ENCODE data around the gene ST7.

Gene ST7

DNA sequence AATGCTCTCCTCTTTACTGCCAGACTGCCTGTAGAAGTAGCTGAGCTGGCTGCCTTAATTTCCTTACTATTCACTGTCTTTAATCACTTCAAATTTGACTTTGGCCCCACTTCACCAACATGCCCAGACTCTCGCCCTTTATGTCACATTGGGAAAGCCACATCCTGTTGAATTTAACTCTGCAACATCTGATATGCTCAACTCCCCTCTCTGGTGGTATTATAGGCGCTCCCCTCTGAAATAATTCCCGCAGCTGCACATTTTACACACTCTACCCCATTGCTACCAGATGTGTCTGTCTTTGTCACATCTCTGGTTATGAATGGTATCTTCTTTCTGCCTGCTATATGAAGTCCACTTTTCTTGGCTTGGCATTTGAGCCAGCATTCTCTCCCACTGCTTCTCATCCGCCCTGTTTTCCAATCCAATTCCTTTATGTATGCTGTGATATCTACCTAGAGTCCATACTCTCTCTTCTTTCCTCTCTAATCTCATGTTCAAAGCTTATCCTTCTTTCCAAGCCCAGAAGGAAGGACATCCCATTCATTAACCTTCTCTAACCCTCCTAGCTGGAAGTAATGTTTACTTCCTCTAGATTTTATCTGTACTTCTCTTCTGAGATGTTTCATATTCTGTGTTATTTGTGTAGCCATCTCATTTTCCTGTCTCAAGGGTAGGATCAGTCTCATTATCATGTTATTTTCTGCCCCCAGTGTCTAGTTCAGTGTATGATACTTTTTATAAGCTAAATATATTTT, 134.5 kb downstream of the ST7 start:
- Histone ChIP-seq H3K9me3 (replicated peaks in 1 of 11) (no peaks in the 10 kb centered on the region), H3K9ac (0 out of 22 replicates have a peak overlapping the region, but pooled peaks of 1 of the 11 experiments have one; percentile 10), H3K27me3 (no peaks in the 10 kb centered on the region), H3K4me1 (peaks cover 36 to 71% (median 55%) of the 10 kb centered on the region in 10 experiments), H3K4me2 (peak overlapping the region; percentile 63 to 84 (median 78)), H4K20me1 (no peaks in the 10 kb centered on the region), H3K27ac (peak overlapping the region in 9 of 11 experiments; percentile 26 to 71 (median 49); a peak in 17 of 22 replicates), H3K4me3 (peak overlapping the region in 1 of 10 experiments; percentile 29; a peak in 2 of 20 replicates), H3K36me3 (no peaks in the 10 kb centered on the region)
- no peak for TF ChIP-seq Cebpa-rat (IDR thresholded peaks at IDR 0.05)

DNA sequence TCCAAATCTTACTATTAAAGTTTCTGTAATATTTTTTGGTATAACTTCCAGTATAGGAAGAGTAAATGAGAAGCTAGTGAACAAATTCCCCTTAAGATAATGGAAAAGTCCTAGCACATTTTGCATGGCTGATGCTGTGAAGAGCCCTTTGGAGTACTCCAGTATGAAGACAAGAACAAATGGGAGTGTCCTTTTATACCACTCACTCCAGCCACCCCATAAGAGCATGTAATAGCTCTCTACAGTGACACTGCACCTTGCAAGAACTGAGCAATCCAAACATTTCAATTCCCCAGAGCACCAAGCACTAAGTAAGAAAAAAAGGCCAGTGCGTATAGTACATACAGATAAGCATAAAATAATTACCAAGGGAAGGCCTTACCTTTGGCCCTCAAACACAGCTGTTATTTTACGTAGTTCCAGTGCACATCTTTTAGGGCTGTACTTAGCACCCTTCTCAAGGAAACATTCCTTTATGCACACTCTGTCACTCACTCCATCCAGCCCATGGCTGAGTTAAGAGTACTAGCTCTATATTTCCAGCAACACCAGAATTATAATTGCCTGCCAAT, 135.4 kb downstream of the ST7 start:
- peak overlapping the region in 6 of 11 experiments; percentile 19 to 84 (median 70); a peak in 11 of 22 replicates for H3K4me2 ChIP-seq
- H3K36me3 ChIP-seq, result no peaks in the 10 kb centered on the region
- peaks cover 31 to 66% (median 48%) of the 10 kb centered on the region in 10 experiments for H3K4me1 ChIP-seq
- no peaks in the 10 kb centered on the region for H4K20me1 ChIP-seq
- no peak overlapping the region for H3K4me3 ChIP-seq
- no peaks in the 10 kb centered on the region for H3K9me3 ChIP-seq (replicated peaks in 1 of 11)
- H3K9ac ChIP-seq, result no peak overlapping the region
- H3K27ac ChIP-seq, result no peak overlapping the region
- no peak for TF ChIP-seq Cebpa-rat (IDR thresholded peaks at IDR 0.05)
- H3K27me3 ChIP-seq, result no peaks in the 10 kb centered on the region

DNA sequence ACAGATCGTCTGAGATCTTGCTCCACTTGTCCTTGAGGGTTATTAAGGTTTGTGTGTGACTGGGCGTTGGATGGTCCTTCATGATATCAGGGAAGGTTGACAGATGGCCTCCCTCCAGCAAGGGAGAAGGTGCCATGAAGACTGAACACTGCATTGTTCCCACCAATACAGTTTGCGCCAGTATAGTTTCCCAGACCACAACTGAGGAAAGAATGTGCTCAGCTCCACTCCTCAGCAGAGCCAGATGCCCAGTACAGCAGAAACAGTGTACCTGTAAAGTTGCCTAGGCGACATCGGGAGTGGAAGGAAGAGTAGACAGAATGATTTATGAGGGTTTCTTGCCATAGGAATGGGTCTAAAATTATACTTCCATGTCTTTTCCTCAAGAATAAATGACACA, 137.5 kb downstream of the ST7 start:
- Histone ChIP-seq H4K20me1 (no peaks in the 10 kb centered on the region), H3K4me3 (no peak overlapping the region), H3K36me3 (no peaks in the 10 kb centered on the region), H3K4me2 (no peak overlapping the region), H3K27ac (no peak overlapping the region), H3K9ac (no peak overlapping the region), H3K4me1 (peaks cover 29 to 48% (median 38%) of the 10 kb centered on the region in 10 experiments), H3K9me3 (replicated peaks in 1 of 11) (no peaks in the 10 kb centered on the region), H3K27me3 (no peaks in the 10 kb centered on the region)
- no peak for TF ChIP-seq Cebpa-rat (IDR thresholded peaks at IDR 0.05)

DNA sequence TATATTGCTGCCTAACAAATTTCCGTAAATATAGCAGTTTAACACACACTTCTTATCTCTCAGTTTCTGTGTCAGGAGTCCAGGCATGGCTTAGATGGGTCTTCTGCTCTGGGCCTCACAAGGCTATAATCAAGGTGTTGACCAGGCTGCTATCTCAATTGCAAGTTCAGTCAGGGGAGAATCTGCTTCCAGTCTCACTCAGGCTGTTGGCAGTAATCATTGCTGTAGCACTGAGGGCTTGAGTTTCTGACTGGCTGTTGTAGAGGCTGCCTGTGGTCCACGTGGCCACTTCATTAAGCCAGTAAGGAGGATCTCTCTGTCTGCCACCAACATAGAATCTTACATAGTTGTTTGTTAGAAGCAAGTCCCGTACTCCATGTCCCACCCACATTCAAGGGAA, 138.4 kb downstream of the ST7 start:
- H3K4me1 ChIP-seq, result peaks cover 28 to 44% (median 32%) of the 10 kb centered on the region in 10 experiments
- peaks cover 0 to 3% (median 0%) of the 10 kb centered on the region in 11 experiments; a peak in 1 of 22 replicates for H4K20me1 ChIP-seq
- H3K9me3 ChIP-seq (replicated peaks in 1 of 11), result no peaks in the 10 kb centered on the region
- H3K4me2 ChIP-seq, result peak overlapping the region in 5 of 11 experiments; percentile 15 to 58 (median 29); a peak in 8 of 22 replicates
- no peaks in the 10 kb centered on the region for H3K36me3 ChIP-seq
- H3K27me3 ChIP-seq, result no peaks in the 10 kb centered on the region
- H3K9ac ChIP-seq, result no peak overlapping the region
- TF ChIP-seq Cebpa-rat (IDR thresholded peaks at IDR 0.05), result no peak
- no peak overlapping the region for H3K4me3 ChIP-seq
- H3K27ac ChIP-seq, result no peak overlapping the region

DNA sequence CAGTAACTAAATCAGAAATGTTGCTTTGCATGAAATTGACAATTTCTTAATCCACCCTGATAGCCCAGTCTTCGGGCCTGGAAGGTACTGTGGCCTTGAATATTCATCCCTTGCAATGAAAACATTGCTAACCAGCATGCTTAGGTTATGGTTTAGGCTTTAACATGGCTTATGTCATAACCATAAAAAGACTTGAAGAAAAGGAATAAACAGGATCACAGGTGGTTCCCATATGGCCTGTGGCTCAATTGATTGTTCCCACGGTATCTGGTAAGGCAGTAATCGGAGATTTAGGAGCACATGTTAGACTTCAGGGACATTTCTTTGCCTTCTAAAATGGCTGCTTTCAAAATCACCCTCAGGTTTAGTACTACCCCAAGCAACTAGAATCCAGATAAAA, 139.5 kb downstream of the ST7 start:
- Histone ChIP-seq H3K4me3 (no peak overlapping the region), H3K27me3 (no peaks in the 10 kb centered on the region), H3K36me3 (no peaks in the 10 kb centered on the region), H3K4me2 (peak overlapping the region in 5 of 11 experiments; percentile 15 to 58 (median 32); a peak in 9 of 22 replicates), H3K27ac (no peak overlapping the region), H3K9me3 (replicated peaks in 1 of 11) (no peaks in the 10 kb centered on the region), H3K4me1 (peaks cover 17 to 33% (median 21%) of the 10 kb centered on the region in 10 experiments), H3K9ac (no peak overlapping the region), H4K20me1 (peaks cover 0 to 3% (median 0%) of the 10 kb centered on the region in 11 experiments; a peak in 1 of 22 replicates)
- TF ChIP-seq Cebpa-rat (IDR thresholded peaks at IDR 0.05), result no peak

DNA sequence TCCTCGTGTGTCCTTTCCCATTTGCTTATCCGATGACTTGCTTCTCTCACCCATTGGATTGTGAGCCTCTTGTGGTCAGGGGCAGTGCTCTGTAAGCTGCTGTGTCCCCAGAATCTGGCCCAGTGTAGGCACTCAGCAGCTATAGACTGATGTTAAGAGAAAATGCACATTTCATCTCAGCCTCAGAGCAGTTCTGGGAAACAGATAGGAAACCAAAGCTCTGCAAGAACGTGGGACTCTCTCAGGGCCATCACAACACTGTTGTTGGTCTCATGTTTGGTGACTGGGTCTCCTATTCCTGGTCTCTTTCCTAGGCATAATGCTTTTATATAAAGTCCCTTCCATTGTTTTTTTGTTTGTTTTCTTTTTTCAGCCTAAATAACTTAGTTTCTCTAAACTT, 141.2 kb downstream of the ST7 start:
- Histone ChIP-seq H3K4me1 (peaks cover 6 to 21% (median 12%) of the 10 kb centered on the region in 10 experiments; a peak in 18 of 20 replicates), H3K9me3 (replicated peaks in 1 of 11) (no peaks in the 10 kb centered on the region), H3K27ac (no peak overlapping the region), H3K4me3 (no peak overlapping the region), H3K36me3 (no peaks in the 10 kb centered on the region), H3K27me3 (no peaks in the 10 kb centered on the region), H3K9ac (no peak overlapping the region), H4K20me1 (peaks cover 0 to 3% (median 0%) of the 10 kb centered on the region in 11 experiments; a peak in 1 of 22 replicates), H3K4me2 (no peak overlapping the region)
- TF ChIP-seq Cebpa-rat (IDR thresholded peaks at IDR 0.05), result no peak

DNA sequence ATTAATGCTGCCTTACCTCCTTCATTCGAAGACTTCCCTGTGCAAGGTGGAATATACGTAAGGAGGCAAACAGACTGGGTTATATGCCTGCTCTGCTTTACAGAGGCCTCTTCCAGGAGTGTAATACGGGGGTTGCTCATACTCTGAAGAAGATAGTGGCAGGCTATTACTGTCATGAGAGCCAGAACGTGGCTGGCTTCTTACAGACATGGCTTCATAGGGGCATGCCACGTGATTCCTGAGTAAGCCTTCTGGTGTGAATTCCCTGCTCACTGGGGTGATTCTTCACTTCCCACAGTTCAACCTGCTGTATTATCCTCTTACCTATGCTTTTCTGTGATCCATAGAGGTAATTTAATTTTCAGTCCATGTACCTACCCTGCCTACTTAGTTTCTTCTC, 141.8 kb downstream of the ST7 start:
- no peak overlapping the region for H3K9ac ChIP-seq
- no peaks in the 10 kb centered on the region for H3K36me3 ChIP-seq
- H3K27me3 ChIP-seq, result no peaks in the 10 kb centered on the region
- no peak overlapping the region for H3K4me2 ChIP-seq
- no peak overlapping the region for H3K27ac ChIP-seq
- H3K4me1 ChIP-seq, result peaks cover 6 to 21% (median 12%) of the 10 kb centered on the region in 10 experiments; a peak in 18 of 20 replicates
- peaks cover 0 to 3% (median 0%) of the 10 kb centered on the region in 11 experiments; a peak in 1 of 22 replicates for H4K20me1 ChIP-seq
- H3K9me3 ChIP-seq (replicated peaks in 1 of 11), result no peaks in the 10 kb centered on the region
- H3K4me3 ChIP-seq, result no peak overlapping the region
- TF ChIP-seq Cebpa-rat (IDR thresholded peaks at IDR 0.05), result no peak

DNA sequence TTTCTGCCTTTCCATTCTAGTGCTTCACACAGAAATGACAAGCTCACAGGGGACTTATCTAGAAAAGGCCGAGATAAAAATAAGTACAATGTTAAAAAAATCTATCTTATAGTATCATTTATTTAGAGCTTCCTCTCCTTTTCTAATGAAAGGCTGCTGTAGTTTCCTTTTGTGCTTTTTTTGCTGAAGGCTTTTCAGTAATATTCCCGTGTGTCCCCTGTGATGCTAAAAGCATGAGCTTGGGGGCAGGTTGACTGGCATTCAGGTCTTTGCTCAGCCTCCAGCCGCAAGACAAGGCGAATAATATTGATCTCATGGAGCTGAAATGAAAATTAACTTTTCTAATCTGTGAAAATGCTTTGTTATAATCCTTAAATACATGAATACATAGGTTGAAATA, 143.0 kb downstream of the ST7 start:
- no peak for TF ChIP-seq Cebpa-rat (IDR thresholded peaks at IDR 0.05)
- peaks cover 0 to 3% (median 0%) of the 10 kb centered on the region in 11 experiments; a peak in 1 of 22 replicates for H4K20me1 ChIP-seq
- no peaks in the 10 kb centered on the region for H3K36me3 ChIP-seq
- peaks cover 6 to 21% (median 12%) of the 10 kb centered on the region in 10 experiments; a peak in 18 of 20 replicates for H3K4me1 ChIP-seq
- no peaks in the 10 kb centered on the region for H3K9me3 ChIP-seq (replicated peaks in 1 of 11)
- no peaks in the 10 kb centered on the region for H3K27me3 ChIP-seq
- H3K4me3 ChIP-seq, result no peak overlapping the region
- no peak overlapping the region; a peak in 1 of 22 replicates for H3K9ac ChIP-seq
- no peak overlapping the region for H3K27ac ChIP-seq
- H3K4me2 ChIP-seq, result peak overlapping the region in 5 of 11 experiments; percentile 2 to 22 (median 15); a peak in 5 of 22 replicates

DNA sequence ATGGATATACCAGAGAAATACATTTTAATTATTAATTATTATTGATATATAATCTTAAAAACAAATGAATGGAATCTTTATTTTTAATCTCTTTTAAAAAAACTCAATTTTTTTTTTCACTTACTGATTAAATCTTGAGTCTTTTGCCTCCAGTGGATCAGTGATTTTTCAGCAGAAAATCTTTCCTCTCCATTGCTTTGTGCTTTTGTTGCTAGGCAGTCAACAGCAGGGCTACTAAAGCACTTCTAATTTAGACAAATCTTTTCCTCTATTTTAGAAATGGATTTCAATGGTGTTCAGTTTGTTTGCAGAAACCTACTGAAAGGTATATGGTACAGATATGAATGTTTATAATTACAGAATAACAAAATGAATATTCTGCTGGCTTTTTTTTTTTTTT, 143.6 kb downstream of the ST7 start:
- no peak overlapping the region for H3K4me3 ChIP-seq
- no peaks in the 10 kb centered on the region for H3K36me3 ChIP-seq
- H3K9ac ChIP-seq, result no peak overlapping the region
- H3K9me3 ChIP-seq (replicated peaks in 1 of 11), result no peaks in the 10 kb centered on the region
- no peak overlapping the region for H3K27ac ChIP-seq
- peaks cover 0 to 3% (median 0%) of the 10 kb centered on the region in 11 experiments; a peak in 1 of 22 replicates for H4K20me1 ChIP-seq
- TF ChIP-seq Cebpa-rat (IDR thresholded peaks at IDR 0.05), result no peak
- H3K4me1 ChIP-seq, result peaks cover 6 to 16% (median 11%) of the 10 kb centered on the region in 10 experiments; a peak in 18 of 20 replicates
- H3K27me3 ChIP-seq, result no peaks in the 10 kb centered on the region
- H3K4me2 ChIP-seq, result no peak overlapping the region
